Endometrial microvascular endothelial cells (primary cell): ENCODE measurements around the gene ECM2. TPM values are rescaled to one million over a fixed set of nuclear protein-coding genes. Genes with fewer than 3 reads are reported as not detected.

Experiments
- in situ Hi-C: cut with HindIII; loops from 2 replicates; pipeline ENCODE4 v1.10.0; 2017; ENCODE audit warnings: low sequenced_read_pairs, low pct_unique_long_range_greater_than_20kb; ENCODE audit errors: inconsistent ontology term
- total RNA-seq: library from RNA; depleted of rRNA; stranded (reverse); fragments of >200 nt; gene quantifications from one replicate; pipeline ENCODE4 v1.2.3, GENCODE V29; 2015; ENCODE audit errors: inconsistent ontology term

The ECM2 gene
- total RNA-seq, 1 donor from 2014 or later: not detected

DNA sequence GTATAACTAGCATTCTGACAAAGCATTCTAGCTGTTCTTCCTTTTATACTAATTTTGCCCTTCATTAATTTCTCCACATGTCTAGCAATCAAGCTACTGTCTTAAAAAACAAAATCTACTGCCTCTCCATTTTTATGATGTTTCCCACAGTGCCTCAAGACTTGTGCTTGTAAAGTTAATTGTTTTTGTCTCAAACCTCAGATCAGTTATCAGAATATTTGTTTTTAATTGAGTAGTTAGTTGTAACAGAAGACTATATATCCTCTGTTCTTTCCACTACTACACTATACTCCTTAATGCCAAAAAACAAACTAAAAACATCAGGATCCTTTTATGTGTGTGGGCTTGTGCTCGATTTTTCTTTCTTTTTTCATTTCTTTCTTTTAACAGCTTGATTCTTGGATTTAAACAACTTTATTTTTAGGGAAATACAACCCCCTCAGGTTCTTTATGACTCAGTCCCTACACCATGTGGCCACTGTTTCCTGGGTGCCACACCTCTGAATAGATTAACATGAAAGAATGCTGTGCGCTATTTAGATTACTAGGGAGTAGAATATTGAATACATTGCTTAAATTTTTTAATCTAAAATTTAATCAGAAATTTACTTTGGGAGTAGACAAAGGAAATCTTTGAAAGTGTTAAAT lies 54.7 kb downstream of the ECM2 start:
- in situ Hi-C loops: no loop called here

DNA sequence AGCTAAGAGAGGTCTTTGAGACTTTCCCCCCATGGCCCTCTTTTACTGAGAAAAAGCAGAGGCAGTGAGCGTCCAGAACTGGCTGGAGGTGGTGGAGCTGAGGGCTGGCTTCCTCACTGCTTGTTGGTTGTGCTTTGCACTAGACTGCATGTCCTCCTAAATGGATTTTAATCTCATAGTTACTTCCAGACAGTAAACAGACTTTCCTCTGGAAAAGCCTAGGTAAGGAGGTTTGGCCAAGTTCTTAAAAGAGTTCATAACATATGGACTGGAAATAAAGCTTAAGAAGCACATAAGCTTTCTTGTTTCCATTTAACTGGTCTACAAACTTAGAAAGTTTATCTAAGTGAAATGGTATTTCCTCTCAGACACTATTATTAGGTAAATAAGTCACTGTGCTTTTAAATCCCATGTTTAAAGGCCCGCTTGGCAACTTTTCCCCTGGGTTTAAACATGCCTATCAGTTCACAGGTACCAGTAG lies 55.5 kb downstream of the ECM2 start:
- in situ Hi-C loops: no loop called here

DNA sequence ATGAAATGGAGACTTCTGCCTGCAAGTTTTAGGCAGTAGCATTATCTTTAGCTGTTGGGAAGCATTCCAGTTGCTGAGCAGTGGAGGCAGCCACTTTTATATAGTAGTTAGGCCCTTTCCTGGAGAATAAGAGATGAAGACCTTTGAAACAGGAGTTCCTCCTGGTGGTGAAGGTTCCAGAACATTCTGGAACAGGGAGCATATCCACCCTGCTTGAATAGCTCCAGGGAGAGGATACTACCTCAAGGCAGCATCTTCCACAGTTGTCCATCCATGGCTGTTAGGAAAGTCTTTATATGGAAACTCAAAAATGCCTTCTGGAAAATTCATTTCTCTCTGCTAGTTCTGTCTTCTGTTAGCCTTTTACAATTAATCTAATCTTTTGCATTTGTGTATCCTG lies 56.4 kb downstream of the ECM2 start:
- in situ Hi-C loops: no loop called here

DNA sequence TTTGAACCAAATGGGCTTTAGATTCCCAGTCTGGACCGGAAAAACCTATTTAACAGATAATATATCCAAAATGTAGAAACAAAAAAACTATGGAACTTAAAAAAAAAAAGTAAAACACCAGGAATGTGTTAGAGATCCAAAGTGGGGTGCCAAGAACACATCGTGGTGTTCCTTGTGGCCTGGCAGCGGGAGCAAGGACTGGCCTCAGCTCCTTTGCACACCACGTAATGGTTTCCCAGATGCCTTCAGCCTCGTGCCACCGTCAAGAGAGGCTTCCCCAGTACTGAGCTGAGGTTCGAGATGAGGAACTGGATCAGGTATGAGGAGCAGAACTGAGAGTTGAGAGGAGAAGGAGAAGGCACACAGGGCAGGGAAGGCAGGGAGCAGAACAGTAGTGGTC lies 57.0 kb downstream of the ECM2 start:
- in situ Hi-C loops: no loop called here

DNA sequence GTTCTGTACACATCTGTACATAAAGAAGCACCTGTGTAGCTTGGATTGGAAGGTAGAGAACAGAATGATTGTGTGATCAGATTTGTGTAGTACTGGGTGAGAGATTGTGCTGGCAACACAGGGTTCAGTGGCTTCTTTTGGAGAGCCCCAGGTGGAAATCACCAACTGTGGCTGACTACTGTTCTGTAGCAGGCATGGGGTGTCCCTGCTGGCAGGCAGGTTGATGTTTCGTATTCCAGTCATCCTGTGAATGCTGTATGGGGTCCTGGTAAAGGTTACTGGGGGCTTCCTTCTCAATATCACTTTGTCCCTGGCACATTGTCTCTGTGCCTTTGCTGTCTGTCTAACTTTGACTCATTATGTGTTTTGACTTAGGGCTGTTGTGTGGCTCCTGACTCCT lies 58.8 kb downstream of the ECM2 start:
- in situ Hi-C loops: no loop called here

DNA sequence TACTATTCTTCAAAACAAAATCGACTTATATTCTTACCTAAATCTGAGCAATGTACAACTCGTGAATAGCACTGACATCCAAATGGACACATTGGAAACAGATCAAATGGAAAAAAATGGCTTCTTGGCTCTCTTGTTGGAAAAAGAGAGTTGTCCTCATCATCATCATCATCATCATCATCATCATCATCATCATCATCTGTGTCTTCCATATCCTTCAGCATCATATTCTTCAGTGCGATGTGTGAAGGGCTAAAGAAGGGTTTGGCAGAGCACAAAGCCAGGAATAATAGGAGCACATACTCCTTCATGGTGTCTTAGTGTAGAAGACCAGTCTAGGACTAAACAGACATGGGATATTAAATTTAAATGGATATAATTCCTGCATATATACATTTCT lies 61.2 kb downstream of the ECM2 start:
- in situ Hi-C loops: no loop called here

DNA sequence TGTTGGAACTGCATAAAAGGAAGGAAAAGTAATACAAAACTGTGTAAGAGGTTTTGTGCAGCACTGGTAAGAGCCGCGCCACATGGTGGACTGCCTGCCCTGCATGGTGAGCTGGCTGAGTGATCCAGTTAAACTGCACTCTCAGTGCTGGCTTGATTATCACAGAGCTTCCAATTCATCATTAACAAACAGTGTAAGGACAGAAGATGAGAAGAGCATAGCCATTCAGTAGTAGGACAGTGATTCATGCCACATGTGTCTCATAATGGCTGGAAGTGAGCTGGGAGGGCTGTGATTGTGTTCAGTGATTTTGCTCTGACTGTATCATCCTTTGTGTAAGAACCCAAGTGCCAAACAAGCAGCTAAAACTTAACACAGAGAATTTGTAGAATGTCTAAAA lies 67.6 kb downstream of the ECM2 start:
- in situ Hi-C loops: no loop called here

DNA sequence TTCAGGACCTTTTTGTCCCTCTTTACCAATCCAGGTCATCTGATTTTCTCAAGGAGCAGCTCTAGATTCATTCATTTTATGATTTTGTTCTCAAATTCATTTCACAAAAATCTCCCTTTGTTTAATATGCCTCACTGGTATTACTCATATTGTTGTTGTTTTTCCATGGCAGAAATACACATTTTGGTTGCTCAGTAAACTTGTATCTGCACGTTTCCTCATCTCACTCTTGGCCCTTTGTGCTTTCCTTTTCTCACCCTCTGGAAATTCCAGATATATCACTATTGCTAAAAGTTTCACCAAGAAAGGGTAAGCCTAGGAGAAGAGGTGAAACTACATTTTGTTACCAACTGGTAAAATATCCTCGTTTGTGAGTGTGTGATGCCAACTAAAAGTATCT lies 68.3 kb downstream of the ECM2 start:
- in situ Hi-C loops: no loop called here

DNA sequence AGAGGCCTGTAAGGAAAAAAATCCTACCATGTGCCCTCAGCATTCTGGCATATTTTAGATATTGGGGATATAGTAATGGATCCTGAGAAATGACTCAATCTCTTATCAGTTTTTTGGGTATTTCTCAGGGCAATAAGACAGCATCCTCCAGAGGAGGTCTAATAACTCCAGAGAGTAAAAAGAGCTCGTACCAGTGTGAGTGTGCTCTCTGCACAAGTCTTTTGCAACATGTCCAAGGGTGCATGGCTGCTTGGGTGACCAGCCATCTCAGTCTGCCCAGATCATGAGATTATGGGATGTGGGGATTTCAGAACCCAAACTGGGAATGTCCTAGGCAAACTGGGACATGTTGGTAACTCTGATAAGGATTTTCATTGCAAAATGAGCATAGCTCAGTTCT lies 68.7 kb downstream of the ECM2 start:
- in situ Hi-C loops: no loop called here

DNA sequence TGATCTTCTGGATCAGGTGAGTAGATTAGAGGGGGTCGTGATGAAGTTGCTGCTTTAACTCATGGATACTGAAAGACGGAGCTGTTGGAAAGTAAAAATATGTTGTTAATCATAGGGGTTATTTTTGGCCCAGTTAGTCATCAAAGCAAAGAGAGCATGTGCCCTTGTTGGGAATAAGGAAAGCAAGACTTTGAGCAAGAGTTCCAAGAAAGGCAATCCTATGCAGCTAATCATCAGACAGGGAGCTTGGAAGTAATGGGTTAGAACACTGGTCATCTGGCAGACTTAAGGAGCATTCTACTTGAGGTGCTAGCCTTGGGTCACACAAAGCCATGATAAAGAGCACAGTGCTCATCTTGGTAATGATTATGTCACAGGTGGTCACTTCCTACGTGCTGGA lies 71.8 kb downstream of the ECM2 start:
- in situ Hi-C loops: no loop called here

DNA sequence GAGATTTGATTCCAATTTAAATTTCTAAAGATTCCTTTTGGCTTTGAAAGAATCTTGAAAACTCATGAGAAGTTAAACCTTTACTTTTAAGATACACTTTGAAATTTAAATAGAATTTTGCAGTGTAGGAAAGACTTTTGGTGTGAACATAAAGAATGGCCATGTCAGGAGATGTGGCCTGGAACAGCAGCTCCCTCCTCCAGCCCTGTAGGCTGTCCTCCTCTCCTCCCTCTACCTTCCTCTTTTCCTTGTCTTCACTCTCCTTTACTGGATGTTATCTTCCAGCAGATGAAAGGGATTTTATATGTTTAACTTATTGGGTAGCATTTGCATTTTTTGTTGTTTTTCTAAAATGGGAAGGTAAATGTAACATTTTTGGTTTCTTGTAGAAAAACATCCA lies 72.4 kb downstream of the ECM2 start:
- in situ Hi-C loops: no loop called here

DNA sequence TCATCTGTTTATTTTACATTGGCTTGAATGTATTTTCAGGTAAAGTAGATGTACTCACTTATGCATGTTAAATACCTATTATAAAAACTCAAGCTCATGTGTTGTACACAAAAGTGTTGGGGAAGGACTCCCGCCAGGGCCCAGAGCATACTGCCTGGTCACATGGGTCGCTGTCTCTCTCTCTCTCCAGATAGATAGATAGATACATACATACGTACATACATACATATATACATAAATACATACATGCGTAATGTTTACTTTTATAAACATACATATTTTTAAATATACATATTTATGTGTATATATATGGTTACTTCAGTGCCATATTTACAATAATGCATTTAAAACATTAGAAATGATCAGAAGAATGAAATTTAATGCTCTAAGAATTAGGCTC lies 78.2 kb downstream of the ECM2 start:
- in situ Hi-C loops: no loop called here

DNA sequence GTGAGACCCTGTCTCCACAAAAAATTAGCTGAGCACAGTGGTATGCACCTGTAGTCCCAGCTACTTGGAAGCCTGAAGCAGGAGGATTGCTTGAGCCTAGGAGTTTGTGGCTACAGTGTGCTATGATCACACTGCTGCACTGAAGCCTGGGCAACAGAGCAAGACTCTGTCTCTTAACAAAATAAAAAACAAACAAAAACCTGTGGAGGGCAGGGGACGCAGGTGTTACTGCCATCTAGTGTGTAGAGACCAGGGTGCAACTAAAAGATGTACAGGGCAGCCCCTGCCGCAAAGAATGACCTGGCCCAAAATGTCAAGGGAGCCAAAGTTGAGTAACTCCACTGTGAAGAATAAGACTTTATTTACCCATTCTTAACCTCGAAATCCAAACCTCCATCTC lies 80.6 kb downstream of the ECM2 start:
- in situ Hi-C loops: no loop called here

DNA sequence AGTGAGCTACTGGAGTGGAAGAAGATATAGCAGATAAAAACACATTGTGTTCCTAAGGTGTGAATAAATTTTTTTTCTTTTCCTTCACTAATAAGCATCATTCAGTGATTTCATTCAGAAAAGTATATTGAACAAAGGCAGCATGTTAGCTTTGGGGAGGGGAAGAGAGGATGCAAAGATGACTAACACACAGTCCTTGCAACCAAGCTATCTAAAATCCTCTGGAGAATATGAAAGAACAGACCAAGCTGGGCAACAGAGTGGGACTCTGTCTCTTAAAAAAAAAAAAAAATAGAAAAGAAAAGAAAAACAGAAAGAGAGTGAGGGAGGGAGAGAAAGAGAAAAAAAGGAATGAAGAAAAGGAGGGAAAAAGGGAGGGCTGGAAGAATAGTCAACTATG lies 89.3 kb downstream of the ECM2 start:
- in situ Hi-C loops: no loop called here

Other genes with a start within 250 kb of the ECM2 start
- 170 TPM for gene IARS1, start 242.3 kb downstream of the ECM2 start, total RNA-seq
- 13.4 TPM for gene NOL8, start 210.6 kb downstream of the ECM2 start, total RNA-seq
- gene CENPP, start 210.0 kb downstream of the ECM2 start, total RNA-seq: 3.6 TPM
- not detected for gene OGN, start 131.4 kb downstream of the ECM2 start, total RNA-seq
- gene OMD, start 111.5 kb downstream of the ECM2 start, total RNA-seq: not detected
- gene ASPN, start 53.5 kb downstream of the ECM2 start, total RNA-seq: not detected
- gene IPPK, start 134.1 kb upstream of the ECM2 start, total RNA-seq: 21.2 TPM
- 43.1 TPM for gene BICD2, start 228.8 kb upstream of the ECM2 start, total RNA-seq